ENCODE data around the gene TMEM255B.
"Not testable (repeated sequence)": the region's sequence is repeated elsewhere in the genome, so short reads cannot be mapped to it uniquely, and the experiment has no call there.

The TMEM255B gene

DNA sequence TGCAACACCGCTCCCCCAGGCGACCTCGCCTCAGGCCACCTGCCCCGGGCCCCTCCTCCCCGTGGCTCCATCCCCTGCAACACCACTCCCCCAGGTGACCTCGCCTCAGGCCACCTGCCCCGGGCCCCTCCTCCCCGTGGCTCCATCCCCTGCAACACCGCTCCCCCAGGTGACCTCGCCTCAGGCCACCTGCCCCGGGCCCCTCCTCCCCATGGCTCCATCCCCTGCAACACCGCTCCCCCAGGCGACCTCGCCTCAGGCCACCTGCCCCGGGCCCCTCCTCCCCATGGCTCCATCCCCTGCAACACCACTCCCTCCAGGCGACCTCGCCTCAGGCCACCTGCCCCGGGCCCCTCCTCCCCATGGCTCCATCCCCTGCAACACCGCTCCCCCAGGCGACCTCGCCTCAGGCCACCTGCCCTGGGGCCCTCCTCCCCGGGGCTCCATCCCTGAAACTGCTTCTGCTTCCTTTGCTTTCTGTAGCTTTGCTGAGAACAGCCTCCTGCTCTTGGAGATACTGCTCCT, 71.5 kb downstream of the TMEM255B start:
- in situ Hi-C loops (cut with MboI; ENCODE audit: low sequenced_read_pairs): not testable (repeated sequence)

DNA sequence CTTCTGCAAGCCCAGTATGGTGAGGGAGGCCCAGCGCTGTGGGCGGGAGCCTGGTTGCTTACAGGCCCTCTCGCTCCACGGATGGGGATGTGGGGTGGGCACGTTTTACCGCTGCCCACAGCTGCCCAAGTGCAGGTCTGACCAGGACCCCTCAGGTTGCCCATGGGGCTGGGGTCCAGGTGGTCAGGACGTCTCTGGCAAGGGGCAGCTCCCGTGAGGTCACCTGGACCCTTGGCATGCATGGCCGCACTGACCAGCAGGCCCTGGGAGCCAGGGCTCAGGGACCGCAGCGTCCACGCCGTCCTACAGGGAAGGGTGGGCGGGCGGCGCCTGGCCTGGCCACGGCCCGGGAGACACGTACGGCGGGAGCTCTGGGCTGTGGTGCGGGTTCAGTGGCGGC, 72.0 kb downstream of the TMEM255B start:
- in situ Hi-C loops (cut with MboI; ENCODE audit: low sequenced_read_pairs): no loop called here

DNA sequence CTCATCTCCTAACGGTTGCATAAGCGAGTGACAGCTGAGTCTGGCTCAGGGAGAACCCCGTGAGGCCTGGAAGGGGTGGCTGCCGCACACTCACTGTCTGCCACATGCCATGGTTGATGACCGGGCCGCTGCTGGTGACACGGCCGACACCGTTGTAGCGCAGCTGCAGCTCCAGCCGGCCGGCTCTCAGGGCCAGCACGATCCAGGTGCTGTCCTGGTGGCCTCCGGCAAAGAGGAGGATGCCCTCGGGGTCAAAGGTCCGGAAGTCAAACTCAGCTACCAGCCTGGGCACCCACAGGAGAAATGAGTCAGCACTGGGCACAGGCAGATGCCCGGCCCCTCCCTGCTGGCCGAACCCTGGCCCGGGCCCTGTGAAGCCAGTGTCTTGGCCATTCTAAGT, 73.2 kb downstream of the TMEM255B start:
- in situ Hi-C loops (cut with MboI; ENCODE audit: low sequenced_read_pairs): no loop called here

DNA sequence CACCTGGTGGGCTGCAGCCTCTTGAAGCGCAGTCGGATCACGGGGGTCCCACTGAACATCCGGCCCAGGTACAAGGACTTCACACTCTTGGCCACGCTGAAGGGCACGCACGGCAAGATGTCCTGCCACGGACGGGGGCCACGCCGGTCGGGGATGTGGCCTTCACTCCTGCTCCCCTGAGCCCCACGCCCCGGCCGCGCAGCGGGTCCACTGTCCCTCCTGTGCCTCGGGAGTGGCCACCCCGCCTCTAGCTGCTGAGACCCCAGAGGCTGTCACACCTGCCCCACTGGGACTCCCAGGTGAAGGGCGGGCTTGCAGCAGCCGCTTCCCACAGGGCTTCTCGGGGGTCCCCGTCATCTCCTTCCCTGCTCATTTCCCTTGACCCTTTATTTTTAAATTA, 73.6 kb downstream of the TMEM255B start:
- in situ Hi-C loops (cut with MboI; ENCODE audit: low sequenced_read_pairs): no loop called here

DNA sequence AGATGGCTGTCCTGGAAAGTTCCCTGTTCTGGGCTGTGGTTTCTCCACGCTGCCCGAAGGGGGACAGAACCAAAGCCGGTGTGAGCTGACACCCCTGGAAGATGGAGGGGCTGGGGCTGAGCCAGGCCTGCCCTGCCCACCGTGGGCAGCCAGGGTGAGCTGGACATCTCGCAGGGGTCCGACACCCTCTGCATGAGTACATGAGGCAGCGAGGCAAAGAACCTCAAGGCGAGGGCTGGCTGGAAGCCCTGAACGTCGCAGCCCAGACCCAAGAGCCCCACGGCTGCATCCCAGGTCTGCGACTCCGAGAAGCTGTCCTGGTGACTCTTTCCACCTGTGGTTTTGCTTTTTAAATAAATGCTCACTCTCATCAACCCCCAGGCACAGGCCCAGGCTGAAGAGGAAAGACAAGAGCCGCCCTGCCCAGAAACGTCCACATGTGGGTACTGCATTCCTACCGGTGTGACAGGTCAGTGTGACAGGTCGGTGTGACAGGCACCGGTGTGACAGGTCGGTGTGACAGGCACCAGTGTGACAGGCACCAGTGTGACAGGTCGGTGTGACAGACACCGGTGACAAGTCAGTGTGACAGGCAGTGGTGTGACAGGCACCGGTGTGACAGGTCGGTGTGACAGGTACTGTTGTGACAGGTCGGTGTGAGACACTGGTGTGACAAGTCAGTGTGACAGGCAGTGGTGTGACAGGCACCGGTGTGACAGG, 74.2 kb downstream of the TMEM255B start:
- in situ Hi-C loops (cut with MboI; ENCODE audit: low sequenced_read_pairs): no loop called here

DNA sequence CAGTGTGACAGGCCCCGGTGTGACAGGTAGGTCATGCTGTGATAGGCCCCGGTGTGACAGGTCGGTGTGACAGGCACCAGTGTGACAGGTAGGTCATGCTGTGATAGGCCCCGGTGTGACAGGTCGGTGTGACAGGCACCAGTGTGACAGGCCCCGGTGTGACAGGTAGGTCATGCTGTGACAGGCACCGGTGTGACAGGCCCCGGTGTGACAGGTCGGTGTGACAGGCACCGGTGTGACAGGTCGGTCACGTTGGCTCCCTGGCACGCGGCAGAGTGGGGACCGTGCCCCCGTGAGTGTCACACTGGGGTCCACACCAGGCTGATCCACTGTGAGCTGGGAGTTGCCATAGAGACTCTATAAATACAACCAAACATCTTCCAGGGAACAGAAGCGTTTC, 75.0 kb downstream of the TMEM255B start:
- in situ Hi-C loops (cut with MboI; ENCODE audit: low sequenced_read_pairs): not testable (repeated sequence)

DNA sequence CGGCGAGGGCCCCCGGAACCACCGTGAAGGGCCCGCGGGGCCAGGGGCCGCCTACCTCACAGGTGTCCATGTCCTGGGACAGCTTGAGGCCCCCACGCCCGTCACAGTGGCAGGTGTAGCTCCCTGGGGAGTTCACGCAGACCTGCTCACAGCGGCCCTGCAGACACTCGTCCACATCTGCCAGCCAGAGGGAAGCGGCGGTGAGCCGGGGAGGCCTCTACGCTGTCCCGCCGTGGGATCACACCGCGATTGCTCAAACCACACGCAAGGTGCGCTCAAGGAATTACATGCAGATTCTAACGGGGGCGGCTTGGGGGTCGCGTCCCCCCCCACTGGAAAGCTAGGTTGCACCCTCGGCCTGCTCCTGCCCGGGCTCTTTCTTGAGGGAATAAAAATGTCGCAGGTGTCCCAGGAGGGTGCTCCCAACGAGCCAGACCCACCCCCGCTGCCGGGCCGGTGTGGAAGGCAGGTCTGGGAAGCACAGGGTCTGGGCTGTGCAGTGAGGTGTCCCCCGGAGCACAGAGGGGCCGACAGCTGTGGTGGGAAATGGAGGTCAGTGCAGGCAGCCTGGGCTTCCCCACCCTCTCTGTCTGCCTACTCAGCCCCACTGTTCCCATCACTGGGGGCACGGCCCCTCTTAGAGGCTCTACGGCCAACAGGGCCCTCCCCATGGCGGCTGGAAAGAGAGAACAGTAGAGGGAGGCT, 75.6 kb downstream of the TMEM255B start:
- in situ Hi-C loops (cut with MboI; ENCODE audit: low sequenced_read_pairs): no loop called here

DNA sequence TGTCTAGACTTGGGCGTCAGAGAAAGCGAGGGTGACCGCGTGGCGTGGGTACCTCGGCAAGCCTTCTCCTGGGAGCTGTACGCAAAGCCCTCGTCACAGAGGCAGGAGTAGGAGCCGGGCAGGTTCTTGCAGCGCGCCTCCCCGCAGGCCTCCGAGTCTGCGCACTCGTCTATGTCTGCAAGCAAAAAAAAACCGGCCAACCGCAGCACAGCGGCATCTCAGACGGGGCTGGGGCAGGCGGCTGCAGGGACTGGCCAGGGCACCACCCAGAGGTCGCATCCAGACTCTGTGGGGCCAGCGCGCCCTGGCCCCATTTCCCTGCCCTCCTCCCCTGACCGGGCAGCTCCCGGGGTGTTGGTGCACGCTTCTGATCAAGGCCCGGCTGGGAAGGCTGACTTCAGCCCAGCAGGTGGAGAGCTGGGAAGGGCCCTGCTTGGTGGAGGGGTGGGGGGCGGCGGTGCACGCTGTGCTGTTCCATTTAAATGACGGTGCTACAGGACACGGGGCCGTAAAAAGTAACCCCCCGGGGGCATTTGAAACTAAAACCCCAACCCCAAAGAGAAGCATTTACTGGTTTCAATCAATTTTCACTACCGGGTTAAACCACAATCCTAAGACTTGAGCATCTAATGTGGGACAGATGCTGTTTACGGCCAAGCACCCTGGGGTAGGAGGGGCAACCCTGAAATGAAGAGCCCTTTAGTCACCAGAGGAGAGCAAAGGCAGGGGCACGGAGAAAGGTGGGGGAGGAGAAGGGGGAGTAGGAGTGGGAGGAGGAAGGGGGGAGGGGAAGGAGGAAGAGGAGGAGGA, 76.6 kb downstream of the TMEM255B start:
- in situ Hi-C loops (cut with MboI; ENCODE audit: low sequenced_read_pairs): no loop called here

DNA sequence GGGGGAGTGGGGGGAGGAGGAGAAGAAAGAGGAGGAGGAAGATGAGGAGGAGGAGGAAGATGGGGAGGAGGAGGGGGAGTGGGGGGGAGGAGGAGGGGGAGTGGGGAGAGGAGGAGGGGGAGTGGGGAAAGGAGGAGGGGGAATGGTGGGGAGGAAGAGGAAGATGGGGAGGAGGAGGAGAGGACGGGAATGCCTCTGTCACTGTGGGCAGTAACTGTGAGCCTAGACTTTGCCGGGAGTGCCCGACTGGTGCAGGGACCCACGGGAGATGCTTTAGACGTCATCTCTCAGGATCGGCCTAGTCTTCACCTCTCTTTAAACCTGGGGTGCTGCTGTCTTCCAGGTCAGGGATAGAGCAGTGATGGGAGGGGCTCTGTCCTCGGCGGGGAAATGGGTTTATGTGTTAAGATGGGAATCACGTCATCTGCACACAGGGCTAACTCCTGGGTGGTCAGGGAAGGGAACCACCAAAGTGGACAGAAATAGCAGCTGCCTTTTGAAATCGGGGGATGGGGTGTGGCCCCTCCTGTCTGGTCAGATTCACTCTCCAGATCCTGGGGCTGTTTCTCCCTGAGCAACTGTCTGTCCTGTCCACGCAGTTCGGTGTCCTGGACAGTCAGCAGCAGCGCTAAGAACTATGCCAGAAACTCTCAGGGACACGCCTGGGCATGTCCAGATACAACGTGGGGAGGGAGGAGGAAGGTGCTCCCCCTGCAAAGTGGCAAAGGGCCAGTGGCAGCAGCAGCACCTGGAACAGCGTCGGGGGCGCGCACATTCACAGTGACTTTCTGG, 77.9 kb downstream of the TMEM255B start:
- in situ Hi-C loops (cut with MboI; ENCODE audit: low sequenced_read_pairs): no loop called here

DNA sequence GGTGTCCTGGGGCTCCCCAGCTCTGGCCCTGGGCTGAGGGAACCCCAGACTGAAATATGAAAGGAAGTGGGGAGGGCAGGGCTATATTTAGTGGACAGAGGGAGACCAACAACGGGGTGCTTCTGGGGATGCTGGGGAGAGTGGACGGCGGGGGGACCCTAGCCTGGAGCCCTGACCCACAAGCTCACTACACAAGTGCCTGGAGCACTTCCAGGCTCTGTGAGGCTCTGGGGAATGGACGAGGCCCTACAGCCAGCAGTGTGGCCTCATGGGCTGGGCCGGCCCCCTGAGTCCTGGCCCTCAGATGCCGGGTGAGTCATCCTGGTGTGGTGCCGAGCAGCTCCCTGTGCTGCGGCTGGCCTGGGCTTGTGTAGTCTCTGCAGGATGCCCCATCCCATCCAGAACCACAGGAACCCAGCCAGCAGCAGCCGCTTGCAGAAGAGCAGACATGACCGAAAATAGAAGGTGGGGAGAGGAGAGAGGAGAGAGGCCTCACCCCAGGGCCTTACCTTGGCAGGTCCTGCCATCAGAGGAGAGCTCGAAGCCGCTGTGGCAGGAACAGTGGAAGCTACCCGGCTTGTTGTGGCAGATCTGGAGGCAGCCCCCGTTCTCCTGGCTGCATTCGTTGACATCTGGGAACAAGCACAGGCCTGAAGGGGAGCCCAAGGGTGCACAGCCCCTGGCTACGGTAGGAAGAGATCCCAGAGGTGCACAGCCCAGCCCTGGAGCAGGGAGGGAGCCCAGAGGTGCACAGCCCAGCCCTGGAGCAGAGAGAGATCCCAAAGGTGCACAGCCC, 78.7 kb downstream of the TMEM255B start:
- in situ Hi-C loops (cut with MboI; ENCODE audit: low sequenced_read_pairs): no loop called here

DNA sequence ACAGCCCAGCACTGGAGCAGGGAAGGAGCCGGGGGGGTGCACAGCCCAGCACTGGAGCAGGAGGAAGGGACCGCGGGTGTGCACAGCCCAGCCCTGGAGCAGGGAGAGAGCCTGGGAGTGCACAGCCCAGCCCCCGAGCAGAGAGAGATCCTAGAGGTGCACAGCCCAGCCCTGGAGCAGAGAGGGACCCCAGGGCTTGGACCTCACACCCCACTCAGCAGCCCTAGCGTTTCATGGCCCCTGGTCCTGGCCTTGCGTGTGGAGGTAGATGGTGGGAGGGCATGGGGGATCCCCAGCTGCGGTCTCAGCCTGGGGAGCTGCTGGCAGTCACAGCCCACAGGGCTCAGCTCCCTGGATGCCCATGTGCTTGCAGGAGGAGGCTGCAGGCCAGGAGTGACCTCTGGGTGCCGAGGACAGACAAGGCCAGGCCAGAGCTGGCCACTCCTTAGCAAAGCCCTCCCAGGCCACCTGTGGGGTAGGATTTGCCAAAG, 79.7 kb downstream of the TMEM255B start:
- in situ Hi-C loops (cut with MboI; ENCODE audit: low sequenced_read_pairs): no loop called here

DNA sequence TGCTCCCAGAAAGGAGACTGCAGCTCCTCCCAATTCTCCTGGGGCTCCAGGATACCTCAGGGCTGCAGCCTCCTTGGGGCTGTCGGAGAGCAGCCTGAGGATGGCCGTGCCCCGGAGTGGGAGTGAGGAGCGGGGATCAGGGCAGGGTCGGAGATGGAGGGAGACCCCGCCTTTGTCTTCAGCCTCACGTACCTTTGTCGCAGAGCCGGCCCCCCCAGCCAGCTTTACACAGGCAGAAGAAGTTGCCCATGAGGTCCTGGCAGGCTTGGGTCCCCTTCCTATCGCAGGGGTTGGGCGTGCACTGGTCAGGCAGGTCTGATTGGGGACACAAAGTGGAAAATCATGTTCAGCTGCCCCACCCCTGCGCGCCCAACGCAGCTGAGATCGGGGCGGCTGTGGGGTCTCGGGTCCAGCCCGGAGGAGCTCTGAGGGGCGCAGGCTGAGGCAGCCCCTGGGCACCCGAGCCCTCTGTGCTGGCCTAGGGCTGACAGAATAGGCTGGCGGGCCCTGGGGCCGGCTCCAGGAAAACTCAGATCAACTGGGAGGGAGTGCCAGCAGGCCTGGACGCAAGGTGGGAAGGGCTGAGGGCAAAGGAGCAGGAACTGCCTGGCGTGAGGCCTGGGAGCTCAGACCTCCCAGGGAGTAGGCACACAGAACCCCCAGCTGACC, 80.6 kb downstream of the TMEM255B start:
- in situ Hi-C loops (cut with MboI; ENCODE audit: low sequenced_read_pairs): no loop called here

DNA sequence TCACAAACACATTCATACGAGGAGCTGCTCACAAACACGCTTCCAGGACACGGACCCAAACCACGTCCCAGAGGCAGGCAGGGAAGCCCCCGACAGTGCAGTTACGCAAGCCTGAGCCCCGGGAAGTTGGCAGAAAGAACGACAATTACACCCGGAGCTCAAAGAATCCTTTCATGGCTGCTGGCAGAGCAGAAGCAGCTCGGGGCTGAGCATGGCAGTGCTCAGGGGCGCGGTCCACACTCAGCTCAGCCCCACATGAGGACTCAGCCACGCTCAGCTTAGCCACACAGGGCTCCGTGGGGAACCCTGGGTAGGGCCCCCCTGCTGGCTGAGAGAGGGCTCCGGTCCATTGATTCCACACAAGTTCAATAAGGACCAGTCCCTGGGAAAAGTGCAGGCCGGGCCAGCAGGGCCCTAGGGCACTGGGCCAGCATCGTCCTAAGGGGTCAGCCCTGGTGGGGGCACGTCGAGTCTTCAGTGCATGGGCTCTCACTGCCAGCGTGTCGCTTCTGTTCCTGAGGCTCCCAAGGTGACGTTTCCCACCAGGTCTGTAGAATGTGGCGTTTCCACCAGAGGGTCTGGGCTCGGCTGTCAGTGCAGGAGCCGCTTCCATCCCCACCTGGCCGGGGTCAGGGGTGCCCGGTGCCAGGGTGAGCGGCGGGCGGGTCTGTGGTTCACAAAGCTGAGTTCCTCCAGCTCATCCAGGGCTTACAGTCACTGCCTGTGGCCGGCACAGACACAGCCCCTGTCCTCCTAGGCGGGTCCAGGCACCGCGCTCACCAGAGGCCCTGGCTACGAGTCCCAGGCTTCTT, 81.7 kb downstream of the TMEM255B start:
- in situ Hi-C loops (cut with MboI; ENCODE audit: low sequenced_read_pairs): no loop called here

DNA sequence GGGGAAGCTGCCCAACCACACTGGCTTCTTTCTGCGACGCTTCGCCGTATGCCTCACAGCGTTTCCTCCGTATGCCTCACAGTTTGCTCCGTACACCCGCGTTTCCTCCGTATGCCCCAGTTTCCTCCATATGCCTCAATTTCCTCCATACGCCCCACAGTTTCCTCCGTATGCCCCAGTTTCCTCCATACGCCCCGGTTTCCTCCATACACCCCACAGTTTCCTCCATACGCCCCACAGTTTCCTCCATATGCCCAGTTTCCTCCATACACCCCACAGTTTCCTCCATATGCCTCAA, 82.3 kb downstream of the TMEM255B start:
- in situ Hi-C loops (cut with MboI; ENCODE audit: low sequenced_read_pairs): no loop called here

DNA sequence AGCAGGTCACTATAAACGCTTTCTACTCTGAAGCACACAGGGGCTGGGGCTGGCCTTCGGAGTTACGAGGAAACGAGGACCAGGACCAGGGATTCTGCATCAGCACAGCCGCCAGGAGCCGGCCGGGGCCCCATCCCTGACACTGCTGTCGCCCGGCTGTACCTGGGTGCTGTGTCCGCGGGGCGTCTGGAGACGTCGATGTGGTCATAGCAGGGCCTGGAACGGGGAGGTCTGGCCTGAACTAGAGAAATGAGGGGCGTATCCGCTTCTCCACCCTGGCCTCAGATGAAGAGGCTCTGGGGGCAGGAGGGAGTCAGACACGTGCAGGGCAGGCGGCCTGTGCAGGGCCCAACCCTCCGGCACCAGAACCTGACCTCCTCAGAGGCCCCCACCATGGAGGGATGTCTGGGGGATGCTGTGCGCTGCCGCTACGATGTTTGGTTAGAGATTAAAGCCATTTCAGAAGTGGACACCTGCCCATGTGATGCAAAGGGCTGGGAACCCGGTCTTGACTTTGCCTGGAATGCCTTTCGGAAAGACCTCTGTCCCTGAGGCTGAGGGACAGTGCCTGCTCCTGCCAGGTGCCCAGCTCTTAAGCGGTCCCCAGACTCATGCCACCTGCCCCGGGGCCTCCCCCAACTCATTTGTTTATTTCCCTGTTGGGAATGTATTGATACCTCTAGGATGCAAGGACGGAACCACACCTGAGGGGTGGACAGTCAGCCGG, 83.5 kb downstream of the TMEM255B start:
- in situ Hi-C loops (cut with MboI; ENCODE audit: low sequenced_read_pairs): no loop called here

DNA sequence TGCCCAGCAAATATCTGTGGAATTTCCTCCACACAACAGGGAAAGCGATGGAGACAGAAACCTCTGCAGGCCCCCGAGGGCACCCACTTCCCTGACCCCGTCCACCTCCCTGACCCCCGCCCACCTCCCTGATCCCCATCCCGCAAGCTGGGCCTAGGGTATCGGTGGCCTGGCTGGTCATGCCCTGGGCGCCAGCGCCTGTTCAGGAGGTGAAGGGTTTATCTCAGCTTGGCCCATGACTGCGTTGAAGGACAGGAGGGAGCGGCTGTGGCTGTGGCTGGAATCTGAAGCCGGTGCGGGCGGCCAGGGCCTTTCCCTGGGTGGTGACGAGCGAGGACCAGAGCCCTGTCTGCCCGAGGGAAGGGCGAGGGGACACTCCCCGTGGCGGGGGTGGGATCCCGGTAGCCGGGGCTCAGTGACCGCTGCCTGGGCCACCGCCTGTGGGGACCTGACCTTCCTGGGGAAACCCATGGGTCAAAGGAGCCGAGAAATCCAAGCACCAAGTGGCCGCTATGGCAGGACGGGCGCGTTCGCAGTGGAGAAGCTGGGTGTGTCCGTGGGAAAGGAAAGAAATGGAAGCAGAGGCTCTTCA, 84.1 kb downstream of the TMEM255B start:
- in situ Hi-C loops (cut with MboI; ENCODE audit: low sequenced_read_pairs): no loop called here

DNA sequence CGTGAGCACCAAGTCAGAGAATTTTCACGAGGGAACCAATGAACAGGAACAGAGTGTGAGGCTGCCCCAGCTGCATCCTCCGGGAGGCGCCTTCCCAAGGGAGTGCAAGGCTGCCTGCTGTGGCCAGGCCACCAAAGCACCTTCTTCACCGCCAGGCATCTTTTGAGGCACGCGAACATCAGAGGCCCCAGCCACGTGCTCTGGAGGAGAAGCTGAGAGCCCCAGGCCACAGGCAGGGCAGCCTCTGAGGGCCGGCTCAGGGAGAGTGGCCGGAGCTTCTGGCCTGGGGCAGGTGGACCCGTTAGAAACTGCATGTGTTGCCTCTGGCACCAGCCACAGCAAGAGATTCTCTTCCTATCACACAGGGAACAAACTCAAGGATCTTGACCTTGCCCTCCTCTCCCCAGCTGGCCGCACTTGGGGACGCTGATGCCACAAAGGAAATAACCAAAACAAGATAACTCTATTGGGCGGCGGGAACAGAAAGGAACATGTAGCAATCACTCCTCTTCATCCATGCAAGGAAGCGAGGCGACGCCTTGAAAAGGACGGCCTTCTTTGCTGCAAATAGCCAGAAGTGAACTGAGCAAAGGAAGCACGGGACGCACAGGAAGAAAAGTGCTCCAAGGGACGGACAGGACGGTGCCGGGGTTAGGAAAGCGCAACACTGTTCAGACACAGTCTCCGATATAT, 85.0 kb downstream of the TMEM255B start:
- in situ Hi-C loops (cut with MboI; ENCODE audit: low sequenced_read_pairs): no loop called here
